GM18508 (cell line): ENCODE measurements around the gene CRYZL1.
A peak's percentile ranks its signal among the peaks of the same experiment; 100 is the strongest.
"Not testable (repeated sequence)": the region's sequence is repeated elsewhere in the genome, so short reads cannot be mapped to it uniquely, and the experiment has no call there.

Experiments used
- ATAC-seq: cut with Tn5 transposase; IDR thresholded peaks from one replicate; pipeline ENCODE4 v1.9.1; 2021; ENCODE audit warnings: moderate number of reproducible peaks; ENCODE audit not compliant: insufficient read depth, unreplicated experiment

CRYZL1 gene

GRCh38 chr21:33642027-33642895 is 720 bp upstream of the CRYZL1 start, which contains the start of gene ITSN1:
Gene ITSN1, plus strand, starts transcription at chr21:33642501. Its CDS starts 76,328 bp downstream, at chr21:33718829.
- ATAC-seq = peak; percentile 74

GRCh38 chr21:33640697-33641351 is 717 bp downstream of the CRYZL1 start:
- no peak for ATAC-seq

- no peak for ATAC-seq
Observed at GRCh38 chr21:33634254-33634653, 7.3 kb downstream of the CRYZL1 start.

GRCh38 chr21:33626151-33626550 is 15.4 kb downstream of the CRYZL1 start:
- ATAC-seq = not testable (repeated sequence)

GRCh38 chr21:33622253-33622652 is 19.3 kb downstream of the CRYZL1 start:
- no peak for ATAC-seq

- ATAC-seq = no peak
Observed at GRCh38 chr21:33619726-33620125, 21.8 kb downstream of the CRYZL1 start.

GRCh38 chr21:33618407-33618806 is 23.1 kb downstream of the CRYZL1 start:
- ATAC-seq = no peak

- not testable (repeated sequence) for ATAC-seq
Observed at GRCh38 chr21:33617565-33617964, 24.0 kb downstream of the CRYZL1 start.

- ATAC-seq = no peak
Observed at GRCh38 chr21:33611006-33611744, 30.4 kb downstream of the CRYZL1 start.

GRCh38 chr21:33608559-33608958 is 33.0 kb downstream of the CRYZL1 start:
- ATAC-seq = no peak

- ATAC-seq = no peak
Observed at GRCh38 chr21:33598051-33598450, 43.5 kb downstream of the CRYZL1 start.

- no peak for ATAC-seq
Observed at GRCh38 chr21:33588485-33589335, 52.8 kb downstream of the CRYZL1 start, which contains the start of gene DONSON. Gene DONSON, minus strand, starts transcription at chr21:33588684. Its CDS starts 43 bp downstream, at chr21:33588641.

GRCh38 chr21:33587792-33588484 is 53.6 kb downstream of the CRYZL1 start:
- ATAC-seq = no peak

- ATAC-seq = no peak
Observed at GRCh38 chr21:33586927-33587326, 54.6 kb downstream of the CRYZL1 start.

- no peak for ATAC-seq
Observed at GRCh38 chr21:33584455-33584854, 57.1 kb downstream of the CRYZL1 start.

GRCh38 chr21:33578959-33579542 is 62.5 kb downstream of the CRYZL1 start:
- no peak for ATAC-seq

GRCh38 chr21:33578214-33578613 is 63.3 kb downstream of the CRYZL1 start:
- no peak for ATAC-seq

GRCh38 chr21:33576741-33577141 is 64.8 kb downstream of the CRYZL1 start:
- not testable (repeated sequence) for ATAC-seq

- ATAC-seq = no peak
Observed at GRCh38 chr21:33572350-33572749, 69.2 kb downstream of the CRYZL1 start.
